Right renal pelvis (tissue), 4 donors: ENCODE results near the gene ZCCHC24. TPM values are rescaled to one million over a fixed set of nuclear protein-coding genes. Genes with fewer than 3 reads are reported as not detected.

Source experiments
- DNase-seq, 4 donors: peaks; one replicate each; pipeline ENCODE4 v3.0.0-alpha.2; 2013; ENCODE audit warnings: low read depth in 4 of 4, low spot score in 3 of 4, missing footprints in 1 of 4
- polyA plus RNA-seq, 4 donors: library from polyadenylated mRNA; unstranded; fragments of 120-200 nt; gene quantifications; one replicate each; pipeline ENCODE4 v1.2.1, GENCODE V29; 2013; ENCODE audit not compliant: insufficient read length in 4 of 4

The ZCCHC24 gene
- polyA plus RNA-seq: 10 to 100 TPM; 25.4 to 27.9 (median 26.1) TPM

- DNase-seq: peak; percentile 89 to 94 (median 92)
Observed at GRCh38 chr10:79445161-79445976, at the start of gene ZCCHC24. ZCCHC24 (minus strand) TSS chr10:79445624; CDS start chr10:79445440, 184 bp downstream.

GRCh38 chr10:79493806-79494205 lies 48.4 kb upstream of the ZCCHC24 start:
- DNase-seq: no peak

- no peak for DNase-seq
Observed at GRCh38 chr10:79492839-79493238, 47.4 kb upstream of the ZCCHC24 start.

- DNase-seq: no peak
Observed at GRCh38 chr10:79492256-79492655, 46.8 kb upstream of the ZCCHC24 start.

GRCh38 chr10:79491143-79491835 lies 45.9 kb upstream of the ZCCHC24 start:
- DNase-seq: no peak

- DNase-seq: peak; percentile 59 to 64 (median 61)
Observed at GRCh38 chr10:79490400-79491142, 45.1 kb upstream of the ZCCHC24 start.

GRCh38 chr10:79488870-79489269 lies 43.4 kb upstream of the ZCCHC24 start:
- no peak for DNase-seq

GRCh38 chr10:79488336-79488735 lies 42.9 kb upstream of the ZCCHC24 start:
- no peak for DNase-seq

GRCh38 chr10:79487296-79488194 lies 42.1 kb upstream of the ZCCHC24 start:
- DNase-seq: no peak

- no peak for DNase-seq
Observed at GRCh38 chr10:79484476-79484875, 39.1 kb upstream of the ZCCHC24 start.

- peak in 1 of 4 donors; percentile 29 for DNase-seq
Observed at GRCh38 chr10:79483948-79484347, 38.5 kb upstream of the ZCCHC24 start.

GRCh38 chr10:79483299-79483698 lies 37.9 kb upstream of the ZCCHC24 start:
- no peak for DNase-seq

- DNase-seq: no peak
Observed at GRCh38 chr10:79482741-79483140, 37.3 kb upstream of the ZCCHC24 start.

GRCh38 chr10:79482304-79482703 lies 36.9 kb upstream of the ZCCHC24 start:
- no peak for DNase-seq

- DNase-seq: no peak
Observed at GRCh38 chr10:79479283-79479909, 34.0 kb upstream of the ZCCHC24 start.

GRCh38 chr10:79477456-79477855 lies 32.0 kb upstream of the ZCCHC24 start:
- DNase-seq: no peak

GRCh38 chr10:79476645-79477044 lies 31.2 kb upstream of the ZCCHC24 start:
- no peak for DNase-seq

- no peak for DNase-seq
Observed at GRCh38 chr10:79475877-79476276, 30.5 kb upstream of the ZCCHC24 start.

- DNase-seq: no peak
Observed at GRCh38 chr10:79475119-79475653, 29.8 kb upstream of the ZCCHC24 start.
